Smooth muscle cell (in vitro differentiated cells): ENCODE data around the gene PPP6R3. TPM values are rescaled to one million over a fixed set of nuclear protein-coding genes. Genes with fewer than 3 reads are reported as not detected.

ENCODE experiments used
- DNase-seq: peaks from one replicate; lab custom pipeline; 2025; ENCODE audit not compliant: unreplicated experiment; lab: John Stamatoyannopoulos, UW
- H2AFZ ChIP-seq: fragments of 200-600 bp; sonication (generic); 2 replicates; pipeline ENCODE4 v1.6.0; 2016; ENCODE audit warnings: antibody characterized with exemption, low read depth, mild to moderate bottlenecking
- H3F3A ChIP-seq: fragments of 200-600 bp; sonication (generic); 2 replicates; pipeline ENCODE4 v1.6.0; 2017; ENCODE audit warnings: antibody characterized with exemption, low read depth
- H3K27ac ChIP-seq: fragments of 200-600 bp; sonication (generic); 2 replicates; pipeline ENCODE4 v1.5.1; 2016; ENCODE audit warnings: low read depth, mild to moderate bottlenecking
- H3K27me3 ChIP-seq: fragments of 200-600 bp; sonication (generic); 2 replicates; pipeline ENCODE4 v1.6.1; 2016; ENCODE audit warnings: low read depth, mild to moderate bottlenecking
- H3K36me3 ChIP-seq: fragments of 200-600 bp; sonication (generic); 2 replicates; pipeline ENCODE4 v1.5.1; 2016; ENCODE audit warnings: low read depth
- H3K4me1 ChIP-seq: fragments of 200-600 bp; sonication (generic); 2 replicates; pipeline ENCODE4 v1.5.1; 2016; ENCODE audit warnings: low read depth
- H3K4me2 ChIP-seq: fragments of 200-600 bp; sonication (generic); 2 replicates; pipeline ENCODE4 v1.6.0; 2016; ENCODE audit warnings: mild to moderate bottlenecking
- H3K4me3 ChIP-seq: fragments of 200-600 bp; sonication (generic); 2 replicates; pipeline ENCODE4 v1.5.1; 2016; ENCODE audit warnings: mild to moderate bottlenecking
- H3K79me2 ChIP-seq: fragments of 200-600 bp; sonication (generic); 2 replicates; pipeline ENCODE4 v1.6.0; 2016; ENCODE audit warnings: low read depth, mild to moderate bottlenecking
- H3K9ac ChIP-seq: fragments of 200-600 bp; sonication (generic); 2 replicates; pipeline ENCODE4 v1.6.0; 2016; ENCODE audit warnings: low read depth
- H3K9me3 ChIP-seq: fragments of 200-600 bp; sonication (generic); replicated peaks from 2 replicates; pipeline ENCODE4 v1.5.1; 2016; ENCODE audit warnings: low read depth
- H4K20me1 ChIP-seq: fragments of 200-600 bp; sonication (generic); 2 replicates; pipeline ENCODE4 v1.6.0; 2016; ENCODE audit warnings: low read depth
- CTCF ChIP-seq: fragments of 200-600 bp; sonication (generic); IDR thresholded peaks from 2 replicates; pipeline ENCODE4 v1.5.1; 2017; ENCODE audit warnings: borderline replicate concordance, mild to moderate bottlenecking, antibody characterized with exemption; ENCODE audit not compliant: insufficient read depth, poor library complexity, severe bottlenecking
- WGBS: methylation state at CpG from one replicate; pipeline ENCODE4 v1.1.7; 2016; ENCODE audit warnings: low lambda C conversion rate; 5-methylcytosine and 5-hydroxymethylcytosine counted together
- polyA plus RNA-seq: library from polyadenylated mRNA; unstranded; fragments of >200 nt; fragmentation: Nextera tagmentation; extraction: Ambion mirVana; gene quantifications from 2 replicates; pipeline ENCODE4 v1.2.1, GENCODE V29; 2016
- total RNA-seq: library from RNA; depleted of rRNA; stranded (reverse); fragments of >200 nt; gene quantifications from 2 replicates; pipeline ENCODE4 v1.2.3, GENCODE V29; 2014

The PPP6R3 gene
- total and polyA plus RNA-seq, 2 experiments from 2014 or later: 28.4 to 121 TPM

- 63% methylated on average over 6 of the region's 6 CpGs for WGBS
- peak overlapping the region; percentile 12 for H3K27ac ChIP-seq
- peaks cover 12% of the 10 kb centered on the region for H3K79me2 ChIP-seq
- no peak overlapping the region for H2AFZ ChIP-seq
- no peak overlapping the region for H3K9ac ChIP-seq
- H3K4me2 ChIP-seq: no peak overlapping the region
- peaks cover 6% of the 10 kb centered on the region for H3F3A ChIP-seq
- H3K36me3 ChIP-seq: no peaks in the 10 kb centered on the region
- H3K27me3 ChIP-seq: no peaks in the 10 kb centered on the region
- TF ChIP-seq CTCF: no peak
- H4K20me1 ChIP-seq: peaks cover 79% of the 10 kb centered on the region
- peaks cover 9% of the 10 kb centered on the region for H3K4me1 ChIP-seq
- no peaks in the 10 kb centered on the region for H3K9me3 ChIP-seq
- H3K4me3 ChIP-seq: no peak overlapping the region
- DNase-seq: no peak
These were observed 124.5 kb downstream of the PPP6R3 start for GRCh38 chr11:68584991-68585524.

GRCh38 chr11:68589547-68590216, 129.1 kb downstream of the PPP6R3 start:
- no peak for TF ChIP-seq CTCF
- no peak overlapping the region for H3K27ac ChIP-seq
- no peak overlapping the region for H2AFZ ChIP-seq
- no peak overlapping the region for H3K9ac ChIP-seq
- H3K9me3 ChIP-seq: no peaks in the 10 kb centered on the region
- no peak overlapping the region for H3K4me3 ChIP-seq
- peaks cover 17% of the 10 kb centered on the region for H3K36me3 ChIP-seq
- no peak overlapping the region for H3K4me2 ChIP-seq
- peaks cover 23% of the 10 kb centered on the region for H3K79me2 ChIP-seq
- no peak for DNase-seq
- H3F3A ChIP-seq: no peaks in the 10 kb centered on the region
- no peaks in the 10 kb centered on the region for H3K4me1 ChIP-seq
- no peaks in the 10 kb centered on the region for H3K27me3 ChIP-seq
- H4K20me1 ChIP-seq: peaks cover 50% of the 10 kb centered on the region
- 93% methylated on average over 7 of the region's 7 CpGs for WGBS

- H3K27ac ChIP-seq: no peak overlapping the region
- H2AFZ ChIP-seq: no peak overlapping the region
- no peak for TF ChIP-seq CTCF
- no peaks in the 10 kb centered on the region for H3K9me3 ChIP-seq
- H3K4me2 ChIP-seq: no peak overlapping the region
- H4K20me1 ChIP-seq: peaks cover 41% of the 10 kb centered on the region
- H3K4me3 ChIP-seq: no peak overlapping the region
- H3K27me3 ChIP-seq: no peaks in the 10 kb centered on the region
- DNase-seq: no peak
- H3K36me3 ChIP-seq: peaks cover 27% of the 10 kb centered on the region
- no peaks in the 10 kb centered on the region for H3F3A ChIP-seq
- H3K4me1 ChIP-seq: no peaks in the 10 kb centered on the region
- WGBS: 97% methylated on average over 5 of the region's 5 CpGs
- H3K9ac ChIP-seq: no peak overlapping the region
- H3K79me2 ChIP-seq: peaks cover 17% of the 10 kb centered on the region
These were observed 131.2 kb downstream of the PPP6R3 start for GRCh38 chr11:68591719-68592118.

GRCh38 chr11:68593441-68593840, 132.9 kb downstream of the PPP6R3 start:
- Histone ChIP-seq H3K4me3 (no peak overlapping the region), H3K79me2 (peaks cover 22% of the 10 kb centered on the region), H3F3A (no peaks in the 10 kb centered on the region), H4K20me1 (peaks cover 46% of the 10 kb centered on the region), H3K27me3 (no peaks in the 10 kb centered on the region), H3K27ac (no peak overlapping the region), H3K4me1 (no peaks in the 10 kb centered on the region), H2AFZ (no peak overlapping the region), H3K36me3 (peaks cover 27% of the 10 kb centered on the region), H3K4me2 (no peak overlapping the region), H3K9me3 (no peaks in the 10 kb centered on the region), H3K9ac (no peak overlapping the region)
- WGBS: 94% methylated on average over 2 of the region's 2 CpGs
- no peak for TF ChIP-seq CTCF
- no peak for DNase-seq
